CD4-positive, alpha-beta T cell (primary cell): Measurements from ENCODE around the gene EMC8. TPM values are rescaled to one million over a fixed set of nuclear protein-coding genes. Genes with fewer than 3 reads are reported as not detected.

Experiments used
- ATAC-seq: fragments of 200-7000 bp; cut with Tn5 transposase; one replicate; pipeline ENCODE4 v1.10.0; 2022; ENCODE audit warnings: mild to moderate bottlenecking; ENCODE audit not compliant: poor library complexity
- CTCF ChIA-PET: fragments of 350-600 bp; sonication (Branson Sonifier 250); formaldehyde crosslinking; loops from one replicate; lab custom pipeline; 2021; ENCODE audit warnings: antibody characterized with exemption, inconsistent platforms; lab: Charles Lee
- POLR2A ChIA-PET: fragments of 350-600 bp; sonication (Branson Sonifier 250); formaldehyde crosslinking; loops from one replicate; lab custom pipeline; 2021; ENCODE audit warnings: antibody characterized with exemption, inconsistent platforms; lab: Charles Lee
- DNase-seq, 14 experiments: peaks; one replicate each; pipeline ENCODE4 v3.0.0-alpha.2; 2013 to 2020; ENCODE audit warnings: mixed read lengths in 2 of 14
- H3K27ac ChIP-seq, 2 donors: one replicate each; pipeline versions ENCODE4 v1.5.1 to v1.7.0; 2013; ENCODE audit warnings: low read length in 2 of 2, low read depth in 1 of 2, mild to moderate bottlenecking in 1 of 2
- H3K27me3 ChIP-seq, 2 experiments: 1 replicate in 1 of 2; 2 replicates in 1 of 2; pipeline versions ENCODE4 v1.6.1 to v1.7.0; 2013; ENCODE audit warnings: low read length in 2 of 2, control low read depth in 1 of 2, mild to moderate bottlenecking in 1 of 2, moderate library complexity in 1 of 2; ENCODE audit not compliant: insufficient read depth in 2 of 2, control insufficient read depth in 1 of 2
- H3K36me3 ChIP-seq: one replicate; pipeline ENCODE4 v1.6.1; 2013; ENCODE audit warnings: low read length, control low read depth; ENCODE audit not compliant: insufficient read depth
- H3K4me1 ChIP-seq: one replicate; pipeline ENCODE4 v1.6.1; 2013; ENCODE audit warnings: low read length, control low read depth; ENCODE audit not compliant: insufficient read depth
- H3K4me3 ChIP-seq: one replicate; pipeline ENCODE4 v1.5.1; 2013; ENCODE audit warnings: mild to moderate bottlenecking, low read length, moderate library complexity
- H3K9me3 ChIP-seq, 2 experiments: 1 replicate in 1 of 2; 2 replicates in 1 of 2; pipeline versions ENCODE4 v1.6.1 to v1.7.0; 2013; ENCODE audit warnings: low read length in 2 of 2, mild to moderate bottlenecking in 2 of 2, control low read depth in 1 of 2, moderate library complexity in 1 of 2; ENCODE audit not compliant: control insufficient read depth in 1 of 2, insufficient read depth in 1 of 2
- H3K27ac Mint-ChIP-seq: one replicate; pipeline ENCODE4 v1.8.0; 2020; ENCODE audit warnings: mixed read lengths
- H3K27me3 Mint-ChIP-seq: one replicate; pipeline ENCODE4 v1.8.0; 2021; ENCODE audit warnings: mixed read lengths
- H3K36me3 Mint-ChIP-seq: one replicate; pipeline ENCODE4 v1.8.0; 2021; ENCODE audit warnings: low read depth, mixed read lengths
- H3K4me1 Mint-ChIP-seq: one replicate; pipeline ENCODE4 v1.8.0; 2021; ENCODE audit warnings: low read depth, mixed read lengths
- H3K4me3 Mint-ChIP-seq: one replicate; pipeline ENCODE4 v1.8.0; 2020; ENCODE audit warnings: mild to moderate bottlenecking, mixed read lengths
- H3K9me3 Mint-ChIP-seq: one replicate; pipeline ENCODE4 v1.8.0; 2020; ENCODE audit warnings: mixed read lengths
- intact Hi-C, 2 experiments: fragments of 100-400 bp; cut with DNase I in 1 of 2; cut with micrococcal nuclease in 1 of 2; formaldehyde crosslinking; loops; one replicate each; pipeline versions ENCODE4 v1.15.1 to v1.9.0; 2023 to 2025; cut with DNase I, micrococcal nuclease
- total RNA-seq, 174 experiments: library from RNA in 2 of 174; stranded (reverse) in 2 of 174; gene quantifications; one replicate each; pipeline ENCODE4 v1.2.3 and lab custom pipeline; 2021 to 2026
- TF ChIP-seq, protein P1 (sequence below): fragments of 200-600 bp; IDR thresholded peaks from one replicate; pipeline ENCODE4 v1.8.0; 2022; ENCODE audit warnings: antibody characterized with exemption, mild to moderate bottlenecking

EMC8 gene
- total RNA-seq, 2 experiments from 2014 or later: 38.9 to 41.7 TPM

DNA sequence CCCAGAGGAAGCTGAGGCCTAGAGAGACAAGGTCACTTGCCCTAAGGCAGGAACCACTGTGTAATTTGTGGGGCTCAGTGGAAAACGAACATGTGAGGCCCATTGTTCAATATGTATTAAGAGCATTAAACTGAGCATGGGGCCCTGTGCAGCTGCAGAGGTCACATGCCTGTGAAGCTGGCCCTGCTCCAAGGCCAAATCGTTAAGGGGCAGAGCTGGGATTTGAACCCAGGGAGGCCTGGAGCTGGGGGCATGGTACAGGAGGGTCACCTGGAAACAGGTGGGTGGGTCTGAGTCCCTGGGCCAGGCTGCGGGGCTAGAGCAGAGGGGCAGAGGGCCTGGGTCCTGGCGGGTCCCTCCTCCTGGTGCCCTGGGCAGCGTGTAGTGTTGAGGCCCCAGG is 68.2 kb downstream of the EMC8 start:
- intact Hi-C loops: no loop called here
- TF ChIP-seq, protein P1, sequence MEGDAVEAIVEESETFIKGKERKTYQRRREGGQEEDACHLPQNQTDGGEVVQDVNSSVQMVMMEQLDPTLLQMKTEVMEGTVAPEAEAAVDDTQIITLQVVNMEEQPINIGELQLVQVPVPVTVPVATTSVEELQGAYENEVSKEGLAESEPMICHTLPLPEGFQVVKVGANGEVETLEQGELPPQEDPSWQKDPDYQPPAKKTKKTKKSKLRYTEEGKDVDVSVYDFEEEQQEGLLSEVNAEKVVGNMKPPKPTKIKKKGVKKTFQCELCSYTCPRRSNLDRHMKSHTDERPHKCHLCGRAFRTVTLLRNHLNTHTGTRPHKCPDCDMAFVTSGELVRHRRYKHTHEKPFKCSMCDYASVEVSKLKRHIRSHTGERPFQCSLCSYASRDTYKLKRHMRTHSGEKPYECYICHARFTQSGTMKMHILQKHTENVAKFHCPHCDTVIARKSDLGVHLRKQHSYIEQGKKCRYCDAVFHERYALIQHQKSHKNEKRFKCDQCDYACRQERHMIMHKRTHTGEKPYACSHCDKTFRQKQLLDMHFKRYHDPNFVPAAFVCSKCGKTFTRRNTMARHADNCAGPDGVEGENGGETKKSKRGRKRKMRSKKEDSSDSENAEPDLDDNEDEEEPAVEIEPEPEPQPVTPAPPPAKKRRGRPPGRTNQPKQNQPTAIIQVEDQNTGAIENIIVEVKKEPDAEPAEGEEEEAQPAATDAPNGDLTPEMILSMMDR: no peak
- no peak for ATAC-seq
- Histone ChIP-seq H3K4me1 (peaks cover 34% of the 10 kb centered on the region), H3K9me3 (no peaks in the 10 kb centered on the region), H3K4me3 (no peak overlapping the region), H3K27ac (no peak overlapping the region), H3K36me3 (no peaks in the 10 kb centered on the region), H3K27me3 (no peaks in the 10 kb centered on the region)
- CTCF ChIA-PET: no interaction called here
- peak overlapping the region; percentile 64 for H3K27ac Mint-ChIP-seq
- no peaks in the 10 kb centered on the region for H3K36me3 Mint-ChIP-seq
- POLR2A ChIA-PET: interaction anchor here (0.6 kb wide), 1 partner anchor 1197 kb away, joined by 3 read pairs; no protein-coding TSS in a partner anchor
- no peak for DNase-seq
- no peak overlapping the region for H3K4me3 Mint-ChIP-seq
- H3K4me1 Mint-ChIP-seq: peaks cover 28% of the 10 kb centered on the region
- H3K27me3 Mint-ChIP-seq: no peaks in the 10 kb centered on the region
- H3K9me3 Mint-ChIP-seq: no peaks in the 10 kb centered on the region

DNA sequence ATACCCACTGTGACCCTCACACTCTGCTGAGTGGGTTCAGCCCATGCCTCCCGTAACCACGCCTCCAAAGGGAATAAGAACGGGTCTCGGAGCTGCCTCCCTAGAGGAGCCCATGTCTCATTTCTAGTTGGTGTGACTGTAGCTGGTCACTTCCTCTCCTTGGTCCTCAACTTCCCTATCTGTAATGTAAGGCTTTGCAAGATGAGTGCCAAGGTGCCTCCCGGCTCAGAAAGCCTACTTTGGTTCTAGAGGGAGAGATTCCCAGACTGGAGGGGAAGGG is 69.2 kb downstream of the EMC8 start:
- Histone ChIP-seq H3K4me1 (peaks cover 24% of the 10 kb centered on the region), H3K4me3 (no peak overlapping the region), H3K27ac (no peak overlapping the region), H3K36me3 (no peaks in the 10 kb centered on the region), H3K27me3 (no peaks in the 10 kb centered on the region), H3K9me3 (no peaks in the 10 kb centered on the region)
- intact Hi-C loops: no loop called here
- ChIA-PET CTCF (no interaction called here), POLR2A (no interaction called here)
- H3K9me3 Mint-ChIP-seq: no peaks in the 10 kb centered on the region
- H3K27ac Mint-ChIP-seq: no peak overlapping the region
- H3K4me3 Mint-ChIP-seq: no peak overlapping the region
- H3K27me3 Mint-ChIP-seq: no peaks in the 10 kb centered on the region
- H3K4me1 Mint-ChIP-seq: peaks cover 19% of the 10 kb centered on the region
- DNase-seq: peak in 2 of 14 experiments; percentile 28 to 48
- TF ChIP-seq, protein P1: no peak
- no peak for ATAC-seq
- peaks cover 6% of the 10 kb centered on the region for H3K36me3 Mint-ChIP-seq

DNA sequence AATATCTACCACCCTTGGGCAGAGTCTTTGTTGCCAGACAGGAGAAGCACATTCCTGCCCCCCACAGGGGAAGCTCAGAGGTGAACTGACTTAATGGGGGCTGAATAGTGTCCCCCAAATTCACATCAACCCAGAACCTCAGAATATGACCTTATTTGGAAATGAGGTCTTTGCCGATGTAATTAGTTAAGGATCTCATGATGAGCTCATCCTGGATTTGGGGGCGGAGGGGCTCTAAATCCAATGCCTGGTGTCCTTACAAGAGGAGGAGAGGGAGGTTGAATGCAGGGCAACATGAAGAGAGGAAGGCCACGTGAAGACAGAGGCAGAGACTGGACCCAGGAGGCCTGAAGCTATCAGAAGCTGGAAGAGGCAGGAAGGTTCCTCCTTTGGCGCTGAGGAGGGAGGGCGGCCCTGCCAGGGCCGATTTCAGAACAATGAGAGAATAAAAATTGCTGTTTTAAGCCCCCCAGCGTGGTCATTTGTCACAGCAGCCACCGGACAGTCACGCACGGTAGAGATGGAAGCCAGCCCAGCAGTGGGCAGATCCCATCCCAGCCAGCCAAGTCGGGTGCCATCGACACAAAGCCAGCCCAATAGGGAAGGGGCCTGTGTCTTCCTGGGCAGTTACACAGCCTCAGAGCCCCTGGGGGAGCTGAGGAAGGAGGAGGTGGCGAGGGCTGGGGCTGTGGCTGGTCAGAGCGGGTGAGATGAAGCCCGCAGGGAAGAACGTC is 69.7 kb downstream of the EMC8 start:
- H3K4me1 ChIP-seq: peaks cover 18% of the 10 kb centered on the region
- H3K27ac ChIP-seq: no peak overlapping the region
- ChIA-PET CTCF (no interaction called here), POLR2A (no interaction called here)
- H3K9me3 ChIP-seq: no peaks in the 10 kb centered on the region
- DNase-seq: no peak
- no peak overlapping the region for H3K4me3 ChIP-seq
- no peaks in the 10 kb centered on the region for H3K27me3 ChIP-seq
- no peak overlapping the region for H3K27ac Mint-ChIP-seq
- no peaks in the 10 kb centered on the region for H3K27me3 Mint-ChIP-seq
- intact Hi-C loops: no loop called here
- peaks cover 6% of the 10 kb centered on the region for H3K36me3 Mint-ChIP-seq
- H3K4me1 Mint-ChIP-seq: peaks cover 14% of the 10 kb centered on the region
- no peak for ATAC-seq
- TF ChIP-seq, protein P1: no peak
- H3K9me3 Mint-ChIP-seq: no peaks in the 10 kb centered on the region
- no peaks in the 10 kb centered on the region for H3K36me3 ChIP-seq
- no peak overlapping the region for H3K4me3 Mint-ChIP-seq
